VCaP (cell line): ENCODE measurements around the gene HSP90AA1.

Experiments
- H3K27ac ChIP-seq: fragments of 450-650 bp; 2 replicates; pipeline ENCODE4 v1.5.1; 2017
- CTCF ChIP-seq: fragments of 450-650 bp; conservative IDR thresholded peaks from 2 replicates; pipeline ENCODE4 v1.5.1; 2017; ENCODE audit warnings: mild to moderate bottlenecking, moderate library complexity

The HSP90AA1 gene

GRCh38 chr14:102049258-102050025 lies 37.4 kb downstream of the HSP90AA1 start:
- TF ChIP-seq CTCF, result no peak

GRCh38 chr14:102047808-102048540 lies 38.9 kb downstream of the HSP90AA1 start:
- no peak for TF ChIP-seq CTCF
- H3K27ac ChIP-seq, result no peak overlapping the region

More at GRCh38 chr14:102049258-102050025, 37.4 kb downstream of the HSP90AA1 start:
- no peak overlapping the region for H3K27ac ChIP-seq

GRCh38 chr14:102046337-102047278 lies 40.2 kb downstream of the HSP90AA1 start:
- no peak overlapping the region; the same call in 1 of the 2 replicates for H3K27ac ChIP-seq

GRCh38 chr14:102044566-102044965 lies 42.3 kb downstream of the HSP90AA1 start:
- no peak for TF ChIP-seq CTCF
- no peak overlapping the region for H3K27ac ChIP-seq

More at GRCh38 chr14:102046337-102047278, 40.2 kb downstream of the HSP90AA1 start:
- TF ChIP-seq CTCF, result peak; percentile 75

- TF ChIP-seq CTCF, result no peak
- no peak overlapping the region for H3K27ac ChIP-seq
Measured at GRCh38 chr14:102043251-102044025, 43.4 kb downstream of the HSP90AA1 start.

- H3K27ac ChIP-seq, result no peak overlapping the region
- no peak for TF ChIP-seq CTCF
Measured at GRCh38 chr14:102042699-102043098, 44.1 kb downstream of the HSP90AA1 start.
